GM19397 (cell line): ENCODE results near the gene AAR2.

Experiments
- ATAC-seq: cut with Tn5 transposase; IDR thresholded peaks from one replicate; pipeline ENCODE4 v1.9.1; 2021; ENCODE audit warnings: mild to moderate bottlenecking, moderate library complexity; ENCODE audit not compliant: unreplicated experiment

Gene AAR2

GRCh38 chr20:36259177-36260061 lies 23.1 kb downstream of the AAR2 start:
- ATAC-seq: no peak

- no peak for ATAC-seq
Observed at GRCh38 chr20:36260316-36260715, 24.0 kb downstream of the AAR2 start.

DNA sequence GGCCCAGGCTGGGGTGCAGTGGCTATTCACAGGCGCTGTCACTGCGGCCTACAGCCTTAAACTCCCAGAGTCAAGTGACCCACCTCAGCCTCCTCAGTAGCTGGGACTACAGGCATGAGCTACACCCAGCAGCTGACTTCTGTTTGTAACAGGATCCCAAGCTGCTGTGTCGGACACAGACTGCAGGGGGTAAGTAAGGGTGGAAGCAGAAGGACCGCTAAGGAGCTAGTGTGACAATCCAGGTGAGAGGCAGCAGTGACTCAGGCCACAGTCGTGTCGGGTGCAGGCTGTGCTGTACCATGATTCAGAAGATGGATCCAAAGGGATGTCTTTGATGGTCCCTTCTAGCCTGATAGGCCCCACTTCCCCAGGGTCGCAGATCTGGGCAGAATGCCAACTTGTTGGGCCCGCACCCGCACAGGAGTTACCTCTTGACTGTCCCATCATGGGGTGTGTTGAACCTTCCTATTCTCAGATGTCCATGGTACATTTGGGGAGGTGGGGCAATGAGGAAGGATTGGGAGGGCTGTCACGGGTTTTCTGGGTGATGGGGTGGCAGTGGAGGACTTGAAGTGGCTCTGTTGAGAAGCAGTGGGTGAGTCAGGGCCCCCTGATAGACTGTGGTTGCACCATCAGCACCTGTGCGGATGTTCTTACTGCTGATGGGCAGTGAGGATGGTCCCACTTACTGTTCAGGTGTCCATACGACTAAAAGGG lies 25.3 kb downstream of the AAR2 start:
- no peak for ATAC-seq

- no peak for ATAC-seq
Observed at GRCh38 chr20:36262440-36262839, 26.2 kb downstream of the AAR2 start.

DNA sequence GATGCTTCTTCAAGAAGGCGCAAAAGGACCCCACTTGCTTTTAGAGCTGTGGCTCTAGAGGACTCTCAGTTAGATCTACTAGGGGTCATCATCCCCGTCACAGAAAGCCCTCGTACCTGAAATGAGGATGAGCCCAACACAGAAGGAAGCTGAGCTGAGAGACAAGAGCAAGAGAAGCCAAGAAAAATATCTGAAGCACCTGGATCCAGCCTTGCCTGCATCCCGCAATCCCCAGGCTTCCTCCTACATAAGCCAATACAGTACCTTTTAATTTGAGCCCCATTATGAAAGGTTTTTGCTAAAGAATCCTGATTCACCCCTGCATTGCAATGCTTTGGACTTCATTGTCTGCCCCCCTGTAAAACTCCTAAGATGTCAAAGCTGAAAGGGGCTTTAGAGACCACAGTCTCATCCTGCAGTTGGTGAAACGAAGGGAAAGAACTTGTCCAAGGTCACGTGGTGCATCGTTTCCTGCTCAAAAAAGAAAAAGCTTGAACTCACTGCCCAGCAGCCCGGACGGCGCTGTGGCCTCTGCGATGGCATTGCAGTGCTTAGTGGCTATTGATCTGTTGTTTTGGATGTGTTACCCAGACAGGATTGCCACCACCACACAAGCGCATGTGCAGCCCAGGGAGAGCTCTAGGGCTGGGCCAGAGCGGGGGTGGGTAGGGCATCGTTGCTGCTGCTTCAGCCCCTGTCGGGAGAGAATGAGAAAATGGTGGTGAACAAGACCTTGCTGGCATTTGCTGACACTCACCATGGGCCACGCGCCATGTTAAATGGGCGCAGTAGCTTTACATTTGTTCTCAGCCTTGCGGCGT lies 28.4 kb downstream of the AAR2 start:
- no peak for ATAC-seq

GRCh38 chr20:36266189-36266588 lies 29.9 kb downstream of the AAR2 start:
- no peak for ATAC-seq

DNA sequence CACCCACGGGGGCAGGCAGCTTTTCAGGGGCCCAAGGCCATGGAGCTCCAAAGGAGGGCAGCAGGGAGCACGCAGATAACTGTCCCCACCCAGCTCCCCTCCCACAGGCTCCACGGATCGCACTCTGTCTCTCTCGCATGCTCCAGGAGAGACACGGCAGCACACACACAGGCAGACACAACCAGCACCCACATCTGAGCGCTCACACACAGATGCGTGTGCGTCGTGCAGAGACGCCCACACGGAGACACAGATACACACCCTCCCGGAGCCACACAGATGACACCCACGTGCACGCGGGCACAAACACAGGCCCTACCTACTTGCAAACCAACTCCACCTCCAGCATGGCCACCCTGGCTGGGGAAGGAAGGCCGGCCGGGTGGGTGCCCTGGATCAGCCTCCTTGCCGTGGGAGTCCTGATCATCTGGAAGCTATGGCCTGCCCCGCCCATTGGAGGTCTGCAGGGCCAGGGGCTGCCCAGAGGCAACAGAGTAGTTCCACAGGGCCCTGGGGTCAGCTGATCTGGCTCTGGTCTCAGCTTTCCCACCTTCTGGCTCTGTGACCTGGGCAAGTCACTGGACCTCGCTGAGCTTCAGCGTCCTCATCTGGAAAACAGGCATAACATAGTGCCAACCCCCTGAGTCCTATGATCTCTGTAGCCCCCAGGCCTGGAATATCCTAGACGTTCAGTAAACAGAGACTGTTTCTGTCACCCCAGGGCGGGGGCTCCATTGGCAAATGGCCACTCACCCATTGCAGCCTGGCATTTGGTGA lies 31.5 kb downstream of the AAR2 start:
- no peak for ATAC-seq

DNA sequence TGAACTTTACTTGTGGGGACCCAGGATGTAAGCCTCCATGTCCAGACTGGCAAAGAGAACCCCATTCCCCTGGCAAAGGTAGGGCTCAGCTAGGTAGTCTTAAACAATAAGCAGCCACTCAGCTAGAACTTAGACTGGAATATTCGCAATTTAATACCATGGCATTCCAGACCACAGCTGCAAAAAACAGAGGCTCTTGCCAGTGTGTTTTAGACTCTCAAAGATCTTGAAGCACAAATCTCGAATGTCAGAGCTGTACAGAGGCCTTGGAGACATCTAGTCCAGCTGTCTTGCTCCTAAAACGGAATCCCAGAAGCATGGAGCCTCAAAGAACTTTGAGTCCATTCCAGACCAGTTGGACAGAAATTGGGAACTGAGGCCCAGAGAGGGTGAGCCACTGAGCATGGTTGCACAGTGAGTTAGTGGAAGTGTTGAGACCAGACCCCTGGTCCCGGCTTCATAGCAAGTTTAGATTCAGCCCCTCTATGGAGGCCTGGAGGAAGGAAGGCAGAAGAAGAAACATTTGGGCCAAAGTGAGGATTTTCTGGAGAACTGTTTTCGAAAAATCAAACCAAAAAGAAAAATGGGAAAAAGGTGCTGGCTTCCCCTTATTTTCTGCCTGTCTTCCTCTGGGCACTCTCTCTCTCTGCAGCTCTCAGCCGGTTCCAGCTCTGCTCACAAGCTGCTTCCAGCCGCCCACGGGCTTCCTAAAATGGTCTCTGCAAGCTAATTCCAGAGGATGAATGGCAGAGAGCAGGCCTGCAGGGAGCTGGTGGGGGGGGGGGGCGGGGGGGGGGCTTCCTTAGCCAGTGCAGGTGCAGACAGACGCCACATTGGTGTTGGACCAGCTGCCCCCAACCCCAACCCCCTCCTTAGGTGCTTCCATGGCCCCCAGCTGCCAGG lies 32.4 kb downstream of the AAR2 start:
- ATAC-seq: no peak

- ATAC-seq: no peak
Observed at GRCh38 chr20:36269507-36269906, 33.2 kb downstream of the AAR2 start.

DNA sequence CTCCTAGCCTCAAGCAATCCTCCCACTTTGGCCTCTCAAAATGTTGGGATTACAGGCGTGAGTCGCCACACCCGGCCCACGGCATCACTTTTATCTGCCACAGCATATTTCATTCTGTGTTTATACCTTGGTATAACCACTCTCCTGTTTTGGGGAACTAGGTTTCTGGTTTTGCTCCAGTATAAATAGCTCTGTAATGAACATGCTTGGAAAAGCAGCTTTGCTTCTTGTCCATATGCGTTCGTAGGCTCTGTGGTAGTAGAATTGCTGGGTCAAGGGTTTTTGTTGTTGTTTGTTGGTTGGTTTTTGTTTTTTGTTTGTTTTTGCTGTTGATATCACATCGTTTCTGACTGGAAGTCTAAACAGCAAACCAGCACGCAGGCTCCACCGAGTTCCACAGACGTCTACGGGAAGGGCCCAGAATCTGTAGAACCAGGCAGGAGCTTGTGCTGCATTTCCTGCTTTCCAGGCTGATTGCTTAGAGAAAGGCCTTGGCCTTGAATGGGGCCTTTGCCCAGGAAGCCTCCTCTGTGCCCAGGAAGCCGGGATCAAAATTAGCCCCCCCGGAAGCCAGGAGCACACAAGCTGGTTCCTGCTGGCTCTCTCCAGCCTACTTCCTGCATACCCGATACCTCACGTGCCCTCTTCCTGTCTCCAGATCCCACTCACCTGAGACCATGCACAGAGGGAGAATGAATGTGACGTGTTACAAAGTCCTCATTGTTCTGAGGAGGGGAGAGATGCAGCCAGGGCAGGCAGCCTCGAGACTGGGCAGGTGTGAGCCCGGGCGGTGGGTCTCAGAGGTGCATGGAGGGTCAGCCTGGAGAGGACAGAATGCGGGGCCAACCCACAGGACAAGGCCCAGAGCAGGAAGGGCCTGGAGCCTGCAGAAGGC lies 34.7 kb downstream of the AAR2 start:
- ATAC-seq: no peak

DNA sequence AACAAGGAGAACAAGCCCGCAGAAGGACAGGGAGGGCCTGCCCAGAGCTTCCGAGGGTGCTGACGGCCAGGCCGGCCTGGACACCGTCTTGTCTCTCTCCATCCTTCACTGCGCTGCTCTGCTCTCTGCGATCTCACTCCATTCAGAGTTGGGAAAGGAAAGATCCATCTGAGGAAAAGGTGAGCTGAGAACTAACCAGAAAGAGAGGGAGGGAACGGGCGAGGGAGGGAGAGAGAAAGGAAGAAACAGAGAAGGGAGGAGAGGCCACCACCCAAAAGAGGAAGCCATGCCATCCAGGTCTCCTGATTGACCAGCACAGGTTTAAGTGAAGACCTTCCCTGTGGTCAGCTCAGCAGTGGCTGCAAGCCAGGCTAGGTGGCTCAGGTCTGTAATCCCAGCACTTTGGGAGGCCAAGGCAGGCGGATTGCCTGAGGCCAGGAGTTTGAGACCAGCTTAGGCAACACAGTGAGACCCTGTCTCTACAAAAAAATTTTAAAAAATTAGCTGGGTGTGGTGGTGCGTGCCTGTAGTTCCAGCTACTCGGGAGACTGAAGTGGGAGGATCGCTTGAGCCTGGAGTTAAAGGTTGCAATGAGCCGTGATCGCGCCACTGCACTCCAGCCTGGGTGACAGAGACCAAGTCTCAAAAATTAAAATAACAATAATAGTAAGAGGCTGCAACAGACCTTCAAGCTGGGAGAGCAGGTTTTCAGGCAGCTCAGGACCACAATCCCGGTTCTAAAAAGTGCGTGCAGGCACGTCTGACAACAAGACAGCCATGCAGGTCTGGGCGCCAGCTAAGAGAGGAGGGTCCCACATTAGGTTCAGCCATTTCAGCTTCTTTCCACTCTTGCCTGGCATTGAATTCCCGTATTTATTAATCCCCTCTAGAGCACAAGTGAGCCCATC lies 35.6 kb downstream of the AAR2 start:
- ATAC-seq: no peak

DNA sequence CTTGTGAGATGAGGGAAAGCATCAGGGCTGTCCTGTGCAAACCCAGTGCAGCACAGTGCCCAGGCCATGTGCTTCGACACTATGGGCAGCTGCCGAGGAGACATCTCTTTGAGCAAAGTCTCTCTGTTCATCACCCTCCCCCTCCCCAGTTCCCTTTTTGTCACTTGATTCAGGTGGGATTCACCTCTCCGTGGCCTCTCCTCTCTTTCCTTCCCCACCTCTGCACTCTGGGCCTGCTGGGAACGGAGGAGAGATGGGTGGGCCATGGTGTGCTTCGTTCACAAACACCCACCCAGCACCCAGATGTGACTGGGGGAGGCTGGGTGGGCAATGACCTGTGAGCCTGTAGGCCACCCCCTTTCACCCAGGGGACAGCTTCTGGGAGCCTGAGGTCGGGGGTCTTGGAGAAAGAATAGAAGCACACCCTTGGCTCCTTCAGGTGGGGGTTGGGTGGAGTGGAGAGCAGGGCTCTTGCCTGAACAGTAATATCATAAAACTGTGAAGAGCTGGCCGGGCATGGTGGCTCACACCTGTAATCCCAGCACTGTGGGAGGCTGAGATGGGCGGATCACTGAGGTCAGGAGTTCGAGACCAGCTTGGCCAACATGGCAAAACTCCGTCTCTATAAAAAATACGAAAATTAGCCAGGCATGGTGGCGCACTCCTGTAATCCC lies 36.4 kb downstream of the AAR2 start:
- ATAC-seq: no peak

DNA sequence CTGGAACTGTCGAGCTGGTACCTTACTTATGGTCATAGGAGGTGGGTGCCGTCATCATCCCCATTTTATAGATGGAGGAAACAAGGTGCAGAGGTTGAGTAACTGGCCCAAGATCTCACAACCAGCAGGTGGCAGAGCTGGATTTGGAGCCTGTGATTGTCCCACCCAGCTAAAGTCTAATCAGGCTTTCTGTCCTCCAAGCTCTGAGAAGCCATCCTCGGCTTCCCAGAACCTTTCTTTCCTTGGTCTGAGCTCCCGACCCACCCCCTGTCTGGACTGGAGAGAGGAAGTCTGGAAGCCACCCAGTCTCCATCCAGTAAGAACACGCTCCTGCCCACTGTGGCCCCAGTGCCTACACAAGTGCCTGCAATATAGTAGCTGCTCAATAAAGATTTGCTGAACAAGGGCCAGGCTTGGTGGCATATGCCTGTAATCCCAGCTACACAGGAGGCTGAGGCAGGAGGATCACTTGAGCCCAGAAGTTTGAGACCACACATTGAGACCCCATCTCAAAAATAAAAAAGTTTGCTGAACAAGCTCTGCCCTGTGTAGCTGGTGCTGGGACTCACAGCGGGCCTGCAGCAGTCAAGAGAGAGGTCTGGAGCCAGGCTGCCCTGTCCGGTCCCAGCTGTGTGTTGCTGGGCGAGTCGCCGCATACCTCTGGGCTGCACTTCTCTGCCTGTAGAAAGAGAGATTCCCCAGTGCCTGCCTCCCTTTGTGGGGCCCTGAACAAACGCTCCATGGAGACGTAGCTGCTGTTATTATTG lies 37.3 kb downstream of the AAR2 start:
- ATAC-seq: no peak

DNA sequence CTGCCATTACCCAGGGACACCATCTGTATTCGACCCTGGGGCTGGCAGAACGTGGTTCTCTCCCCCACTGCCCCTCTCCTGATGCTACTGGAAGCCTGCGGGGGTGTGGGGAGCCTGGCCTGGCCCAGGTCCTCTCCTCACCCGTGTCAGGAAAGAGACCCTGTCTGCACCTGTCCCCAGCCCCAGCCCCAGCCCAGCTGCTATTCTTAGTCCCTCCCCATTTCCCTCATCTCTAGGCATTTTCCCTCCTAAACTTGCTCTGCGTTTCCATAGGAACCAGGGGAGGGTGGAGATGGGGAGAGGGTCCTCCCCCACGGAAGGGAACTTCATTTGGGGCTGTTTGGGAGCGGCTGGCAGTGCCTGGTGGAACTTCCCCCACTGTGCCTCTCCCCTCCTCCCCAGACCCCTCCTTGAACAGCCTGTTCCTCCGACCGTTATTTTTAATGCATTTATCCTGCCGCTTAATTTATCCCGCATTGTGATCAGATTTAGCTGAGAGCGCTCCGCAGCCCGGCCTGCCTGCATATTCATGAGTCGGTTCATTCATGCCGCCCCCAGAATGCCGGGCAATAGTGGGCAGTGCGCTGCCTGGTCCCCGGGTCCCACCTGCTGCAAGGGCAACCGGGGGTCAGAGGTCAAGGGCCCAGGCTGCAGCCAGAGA lies 38.0 kb downstream of the AAR2 start:
- no peak for ATAC-seq

- ATAC-seq: no peak
Observed at GRCh38 chr20:36275011-36275410, 38.7 kb downstream of the AAR2 start.
